SH-SY5Y (cell line): Measurements from ENCODE around the gene AGAP2.

Experiments
- GATA2 ChIP-seq: IDR thresholded peaks from 2 replicates; pipeline ENCODE4 v1.6.1; 2011; ENCODE audit warnings: mild to moderate bottlenecking, low read depth, low read length
- GATA3 ChIP-seq: IDR thresholded peaks from 2 replicates; pipeline ENCODE4 v1.6.1; 2011; ENCODE audit warnings: low read depth, mild to moderate bottlenecking, low read length, moderate library complexity

GRCh38 chr12:57744777-57745484 is 6.4 kb upstream of the AGAP2 start, which contains the start of gene TSPAN31:
- no peak for TF ChIP-seq GATA3
- no peak; the same call in 1 of the 2 replicates for TF ChIP-seq GATA2
